Hindlimb muscle (tissue), 1 donor: ENCODE measurements around the gene E2F1. TPM values are rescaled to one million over a fixed set of nuclear protein-coding genes. Genes with fewer than 3 reads are reported as not detected.
A peak's percentile ranks its signal among the peaks of the same experiment; 100 is the strongest.
"Not testable (repeated sequence)": the region's sequence is repeated elsewhere in the genome, so short reads cannot be mapped to it uniquely, and the experiment has no call there.

Source experiments
- DNase-seq: peaks from one replicate; pipeline ENCODE4 v3.0.0-alpha.2; 2013
- polyA plus RNA-seq: library from polyadenylated mRNA; unstranded; fragments of 120-200 nt; gene quantifications from one replicate; pipeline ENCODE4 v1.2.1, GENCODE V29; 2013; ENCODE audit not compliant: insufficient read length

E2F1 gene
- polyA plus RNA-seq, 1 donor = 10.2 TPM

- no peak for DNase-seq
Observed at GRCh38 chr20:33656783-33657703, 29.1 kb downstream of the E2F1 start.

GRCh38 chr20:33656010-33656782 lies 30.0 kb downstream of the E2F1 start:
- DNase-seq = no peak

GRCh38 chr20:33655164-33655563 lies 31.0 kb downstream of the E2F1 start:
- no peak for DNase-seq

GRCh38 chr20:33654680-33655161 lies 31.5 kb downstream of the E2F1 start:
- no peak for DNase-seq

GRCh38 chr20:33653900-33654596 lies 32.1 kb downstream of the E2F1 start:
- no peak for DNase-seq

GRCh38 chr20:33653218-33653899 lies 32.8 kb downstream of the E2F1 start:
- DNase-seq = peak; percentile 66

GRCh38 chr20:33651562-33652048 lies 34.6 kb downstream of the E2F1 start:
- DNase-seq = no peak

GRCh38 chr20:33650753-33651561 lies 35.2 kb downstream of the E2F1 start:
- no peak for DNase-seq

GRCh38 chr20:33650111-33650752 lies 36.0 kb downstream of the E2F1 start:
- DNase-seq = no peak

GRCh38 chr20:33649201-33649681 lies 36.9 kb downstream of the E2F1 start:
- DNase-seq = no peak

- no peak for DNase-seq
Observed at GRCh38 chr20:33648396-33649004, 37.7 kb downstream of the E2F1 start.

GRCh38 chr20:33647603-33648395 lies 38.4 kb downstream of the E2F1 start:
- no peak for DNase-seq

- DNase-seq = not testable (repeated sequence)
Observed at GRCh38 chr20:33646959-33647602, 39.1 kb downstream of the E2F1 start.

- no peak for DNase-seq
Observed at GRCh38 chr20:33646191-33646590, 40.0 kb downstream of the E2F1 start.

- no peak for DNase-seq
Observed at GRCh38 chr20:33645396-33645795, 40.8 kb downstream of the E2F1 start.

GRCh38 chr20:33645072-33645358 lies 41.2 kb downstream of the E2F1 start:
- no peak for DNase-seq

GRCh38 chr20:33644313-33645071 lies 41.7 kb downstream of the E2F1 start:
- no peak for DNase-seq

- DNase-seq = no peak
Observed at GRCh38 chr20:33640287-33640686, 45.9 kb downstream of the E2F1 start.
